Left ventricle myocardium inferior (tissue), 1 donor: ENCODE data around the gene RFESD. TPM values are rescaled to one million over a fixed set of nuclear protein-coding genes. Genes with fewer than 3 reads are reported as not detected.

Experiments
- DNase-seq: peaks from one replicate; pipeline ENCODE4 v3.0.0-alpha.2; 2020
- H3K27ac ChIP-seq: fragments of 200-600 bp; replicated peaks from 2 replicates; pipeline ENCODE4 v1.8.0; 2021
- H3K27me3 ChIP-seq: fragments of 200-600 bp; 2 replicates; pipeline ENCODE4 v1.8.0; 2021; ENCODE audit warnings: low read depth
- H3K36me3 ChIP-seq: fragments of 200-600 bp; 2 replicates; pipeline ENCODE4 v1.8.0; 2021
- H3K4me1 ChIP-seq: fragments of 200-600 bp; 2 replicates; pipeline ENCODE4 v1.8.0; 2021
- H3K4me3 ChIP-seq: fragments of 200-600 bp; 2 replicates; pipeline ENCODE4 v1.8.0; 2021; ENCODE audit warnings: mild to moderate bottlenecking, moderate library complexity
- H3K9me3 ChIP-seq: fragments of 200-600 bp; replicated peaks from 2 replicates; pipeline ENCODE4 v1.8.0; 2021
- CTCF ChIP-seq: fragments of 200-600 bp; IDR thresholded peaks from 2 replicates; pipeline ENCODE4 v1.8.0; 2021; ENCODE audit warnings: antibody characterized with exemption, mild to moderate bottlenecking, borderline replicate concordance
- intact Hi-C: fragments of 100-400 bp; cut with micrococcal nuclease; formaldehyde crosslinking; loops from one replicate; pipeline ENCODE4 v1.11.0; 2022
- total RNA-seq: library from RNA; stranded (reverse); fragmentation: NEBNext Ultra II Directional; extraction: Animal tissue kit (Norgen Biotek cat#: 25700); gene quantifications from one replicate; pipeline ENCODE4 v1.2.1, GENCODE V29; 2021
- donor health status: DM: no; HTN: yes; CAD: no; lungs with severe emphysema.

The RFESD gene
- total RNA-seq, 1 donor from 2014 or later = 2.8 TPM

- DNase-seq = no peak
- Histone ChIP-seq H3K36me3 (no peaks in the 10 kb centered on the region), H3K4me3 (peak overlapping the region; percentile 76), H3K27ac (no peak overlapping the region), H3K4me1 (peaks cover 24% of the 10 kb centered on the region), H3K9me3 (peaks cover 2% of the 10 kb centered on the region), H3K27me3 (peaks cover 8% of the 10 kb centered on the region)
- TF ChIP-seq CTCF = no peak
- intact Hi-C loops = no loop called here
Measured at GRCh38 chr5:95619096-95619495, 27.5 kb upstream of the RFESD start.

- no peak for TF ChIP-seq CTCF
- Histone ChIP-seq H3K4me1 (peaks cover 24% of the 10 kb centered on the region), H3K27ac (no peak overlapping the region), H3K36me3 (no peaks in the 10 kb centered on the region), H3K4me3 (peak overlapping the region; percentile 76), H3K27me3 (peaks cover 8% of the 10 kb centered on the region), H3K9me3 (no peaks in the 10 kb centered on the region)
- intact Hi-C loops = no loop called here
- DNase-seq = no peak
Measured at GRCh38 chr5:95619514-95620029, 27.0 kb upstream of the RFESD start.

- DNase-seq = peak; percentile 44
- H3K27ac ChIP-seq = no peak within 1 kb of the TSS
- intact Hi-C loops = no loop called here
Measured at GRCh38 chr5:95620030-95620869, 26.3 kb upstream of the RFESD start, which contains the start of gene GPR150. TSS of gene GPR150 (plus strand) at chr5:95620087. CDS start at chr5:95620276, 189 bp downstream.

GRCh38 chr5:95620870-95621838, 25.4 kb upstream of the RFESD start:
- H3K36me3 ChIP-seq = no peaks in the 10 kb centered on the region
- DNase-seq = peak; percentile 32
- no peak for TF ChIP-seq CTCF
- no peak overlapping the region for H3K27ac ChIP-seq
- peaks cover 8% of the 10 kb centered on the region for H3K27me3 ChIP-seq
- peaks cover 24% of the 10 kb centered on the region for H3K4me1 ChIP-seq
- H3K4me3 ChIP-seq = peak overlapping the region; percentile 76
- intact Hi-C loops = no loop called here
- no peaks in the 10 kb centered on the region for H3K9me3 ChIP-seq

More at GRCh38 chr5:95620030-95620869, 26.3 kb upstream of the RFESD start, which contains the start of gene GPR150:
- H3K4me1 ChIP-seq = peaks cover 24% of the 10 kb centered on the region
- no peaks in the 10 kb centered on the region for H3K36me3 ChIP-seq
- peaks cover 8% of the 10 kb centered on the region for H3K27me3 ChIP-seq
- peak within 1 kb of the TSS; percentile 76 for H3K4me3 ChIP-seq
- TF ChIP-seq CTCF = no peak
- H3K9me3 ChIP-seq = no peaks in the 10 kb centered on the region
